Spleen (tissue), 11 donors: ENCODE data around the gene TMEM91. TPM values are rescaled to one million over a fixed set of nuclear protein-coding genes. Genes with fewer than 3 reads are reported as not detected.
"Not testable (repeated sequence)": the region's sequence is repeated elsewhere in the genome, so short reads cannot be mapped to it uniquely, and the experiment has no call there.

Experiments
- DNase-seq: peaks from one replicate; pipeline ENCODE4 v3.0.0-alpha.2; 2020
- H3K27ac ChIP-seq, 8 donors: fragments of 200-600 bp; sonication (generic) in 7 of 8; 1 replicate in 4 of 8; 2 replicates in 4 of 8; pipeline versions ENCODE4 v1.5.0 to v1.8.0; 2016 to 2021; ENCODE audit warnings: inconsistent platforms in 4 of 8, mild to moderate bottlenecking in 4 of 8, moderate library complexity in 1 of 8
- H3K27me3 ChIP-seq, 7 donors: fragments of 200-600 bp; sonication (generic) in 6 of 7; replicated peaks in 1 of 7; 1 replicate in 4 of 7; 2 replicates in 3 of 7; pipeline versions ENCODE4 v1.5.0 to v1.8.0; 2016 to 2021; ENCODE audit warnings: inconsistent platforms in 3 of 7, mild to moderate bottlenecking in 1 of 7
- H3K36me3 ChIP-seq, 6 donors: fragments of 200-600 bp; sonication (generic) in 5 of 6; 1 replicate in 4 of 6; 2 replicates in 2 of 6; pipeline versions ENCODE4 v1.5.0 to v1.8.0; 2016 to 2021; ENCODE audit warnings: inconsistent platforms in 2 of 6
- H3K4me1 ChIP-seq, 6 donors: fragments of 200-600 bp; sonication (generic) in 5 of 6; 1 replicate in 3 of 6; 2 replicates in 3 of 6; pipeline versions ENCODE4 v1.5.0 to v1.8.0; 2016 to 2021; ENCODE audit warnings: inconsistent platforms in 3 of 6
- H3K4me3 ChIP-seq, 8 donors: fragments of 200-600 bp; sonication (generic) in 7 of 8; 1 replicate in 4 of 8; 2 replicates in 4 of 8; pipeline versions ENCODE4 v1.5.0 to v1.8.0; 2016 to 2021; ENCODE audit warnings: inconsistent platforms in 4 of 8, mild to moderate bottlenecking in 4 of 8, moderate library complexity in 2 of 8
- H3K9me3 ChIP-seq, 8 donors: fragments of 200-600 bp; sonication (generic) in 7 of 8; 1 replicate in 4 of 8; 2 replicates in 4 of 8; pipeline versions ENCODE4 v1.5.0 to v1.8.0; 2016 to 2021; ENCODE audit warnings: inconsistent platforms in 4 of 8
- POLR2A ChIP-seq, 3 donors: fragments of 450-650 bp; IDR thresholded peaks; one replicate each; pipeline ENCODE4 v1.5.1; 2017; ENCODE audit warnings: antibody characterized with exemption in 3 of 3, mild to moderate bottlenecking in 1 of 3
- POLR2AphosphoS5 ChIP-seq, 3 donors: sonication (generic); formaldehyde crosslinking; IDR thresholded peaks; one replicate each; pipeline ENCODE4 v1.5.1; 2017; ENCODE audit warnings: antibody characterized with exemption in 3 of 3
- WGBS, 5 donors: extraction: QIAGEN DNeasy Blood & Tissue Kit in 3 of 5; methylation state at CpG; one replicate each; pipeline versions ENCODE4 v1.1.5 to v1.1.7; 2013 to 2018; 5-methylcytosine and 5-hydroxymethylcytosine counted together
- intact Hi-C: fragments of 100-400 bp; cut with DNase I; formaldehyde crosslinking; loops from one replicate; pipeline ENCODE4 v1.15.0; 2023; ENCODE audit warnings: low total_unique reads
- polyA plus RNA-seq, 3 donors: library from polyadenylated mRNA; stranded (reverse); fragments of 200-250 nt; gene quantifications; one replicate each; pipeline ENCODE4 v1.2.1, GENCODE V29; 2013
- total RNA-seq, 7 donors: library from RNA; depleted of rRNA in 3 of 7; stranded (reverse); fragments of >200 nt in 3 of 7; fragmentation: NEBNext Ultra II Directional in 4 of 7; extraction: Animal tissue kit (Norgen Biotek cat#: 25700) in 4 of 7; gene quantifications; one replicate each; pipeline versions ENCODE4 v1.1.0 to v1.2.1, GENCODE V29; 2016 to 2021
- TF ChIP-seq, protein P1 (sequence below), 11 experiments: fragments of 200-600 bp in 7 of 11; fragments of 450-650 bp in 4 of 11; sonication (generic) in 4 of 11; IDR thresholded peaks in 8 of 11; conservative IDR thresholded peaks in 3 of 11; 1 replicate in 7 of 11; 2 replicates in 4 of 11; pipeline versions ENCODE4 v1.4.0 to v1.8.0; 2016 to 2021; ENCODE audit warnings: antibody characterized with exemption in 11 of 11, inconsistent platforms in 4 of 11, mild to moderate bottlenecking in 1 of 11
- donor health status: healthy with polysubstance abuse.
- donor health status: DM: no; HTN: no; CAD: no; lungs with moderate emphysema.
- donor health status: DM: no; HTN: no; CAD: no.
- donor health status: Bipolar disorder and iron deficiency.
- donor health status: healthy.
- donor health status: DM: no; HTN: no; CAD: no.
- donor health status: DM: yes; HTN: yes; CAD: no.

TMEM91 gene
- total and polyA plus RNA-seq, 10 donors: 13.4 to 62.0 (median 26.0) TPM

DNA sequence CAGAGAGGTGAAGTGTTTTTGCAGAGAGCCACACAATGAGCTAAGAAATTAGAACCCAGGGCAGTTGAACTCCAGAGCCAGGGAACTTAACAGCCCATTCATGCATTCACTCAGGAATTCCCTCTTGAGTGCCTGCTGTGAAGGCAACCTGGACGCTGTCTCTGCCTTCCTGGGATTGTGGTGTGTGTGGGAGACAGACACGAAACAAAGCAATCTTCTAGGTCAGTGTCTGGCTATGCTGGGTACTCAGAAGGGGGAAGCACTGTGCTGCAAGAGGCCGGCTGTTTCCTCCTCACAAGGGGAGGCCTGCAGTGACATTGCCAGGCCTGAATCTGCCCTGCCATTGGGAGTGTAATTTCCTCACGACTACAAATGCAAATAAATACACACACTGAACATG lies 30.9 kb downstream of the TMEM91 start:
- H3K9me3 ChIP-seq: no peaks in the 10 kb centered on the region
- H3K4me1 ChIP-seq: peaks cover 4 to 92% (median 40%) of the 10 kb centered on the region in 6 donors
- no peak overlapping the region for H3K4me3 ChIP-seq
- H3K27ac ChIP-seq: peak overlapping the region in 6 of 8 donors; percentile 21 to 88 (median 69)
- no peaks in the 10 kb centered on the region for H3K27me3 ChIP-seq
- TF ChIP-seq, protein P1, sequence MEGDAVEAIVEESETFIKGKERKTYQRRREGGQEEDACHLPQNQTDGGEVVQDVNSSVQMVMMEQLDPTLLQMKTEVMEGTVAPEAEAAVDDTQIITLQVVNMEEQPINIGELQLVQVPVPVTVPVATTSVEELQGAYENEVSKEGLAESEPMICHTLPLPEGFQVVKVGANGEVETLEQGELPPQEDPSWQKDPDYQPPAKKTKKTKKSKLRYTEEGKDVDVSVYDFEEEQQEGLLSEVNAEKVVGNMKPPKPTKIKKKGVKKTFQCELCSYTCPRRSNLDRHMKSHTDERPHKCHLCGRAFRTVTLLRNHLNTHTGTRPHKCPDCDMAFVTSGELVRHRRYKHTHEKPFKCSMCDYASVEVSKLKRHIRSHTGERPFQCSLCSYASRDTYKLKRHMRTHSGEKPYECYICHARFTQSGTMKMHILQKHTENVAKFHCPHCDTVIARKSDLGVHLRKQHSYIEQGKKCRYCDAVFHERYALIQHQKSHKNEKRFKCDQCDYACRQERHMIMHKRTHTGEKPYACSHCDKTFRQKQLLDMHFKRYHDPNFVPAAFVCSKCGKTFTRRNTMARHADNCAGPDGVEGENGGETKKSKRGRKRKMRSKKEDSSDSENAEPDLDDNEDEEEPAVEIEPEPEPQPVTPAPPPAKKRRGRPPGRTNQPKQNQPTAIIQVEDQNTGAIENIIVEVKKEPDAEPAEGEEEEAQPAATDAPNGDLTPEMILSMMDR (IDR thresholded peaks at IDR 0.05 in 8 of 11, conservative IDR thresholded peaks at IDR 0.05 in 3 of 11): peak in 1 of 11 experiments; percentile 25
- TF ChIP-seq POLR2AphosphoS5 (IDR thresholded peaks at IDR 0.05): no peak
- peaks cover 0 to 40% (median 13%) of the 10 kb centered on the region in 6 donors for H3K36me3 ChIP-seq
- no peak for DNase-seq
- intact Hi-C loops: no loop called here
- 22 to 71% (median 31%) methylated on average over 4 of the region's 4 CpGs for WGBS, 5 donors

DNA sequence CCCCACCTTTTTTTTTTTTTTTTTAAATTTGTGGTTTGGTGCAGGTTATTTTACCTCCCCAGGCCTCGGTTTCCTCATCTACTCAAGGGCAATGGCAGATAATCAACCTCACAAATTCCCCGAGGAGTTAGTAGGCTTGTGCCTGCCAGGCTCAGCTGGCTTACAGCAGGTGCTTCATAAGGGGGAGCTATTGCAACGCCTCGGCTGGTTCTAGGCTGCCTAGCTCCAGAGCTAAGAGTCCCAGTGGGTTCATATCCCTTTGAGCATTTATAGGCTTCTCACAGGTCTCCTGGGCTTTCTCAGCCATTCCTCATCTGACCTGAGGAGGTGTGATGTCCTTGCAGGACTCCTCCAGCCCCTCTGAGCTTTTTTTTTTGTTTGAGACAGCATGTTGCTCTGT lies 31.9 kb downstream of the TMEM91 start:
- TF ChIP-seq POLR2A (IDR thresholded peaks at IDR 0.05) (no peak), POLR2AphosphoS5 (IDR thresholded peaks at IDR 0.05) (no peak)
- TF ChIP-seq, protein P1 (IDR thresholded peaks at IDR 0.05 in 8 of 11, conservative IDR thresholded peaks at IDR 0.05 in 3 of 11): no peak
- H3K27me3 ChIP-seq: no peaks in the 10 kb centered on the region
- WGBS, 5 donors: 53 to 88% (median 59%) methylated on average over 4 of the region's 4 CpGs
- intact Hi-C loops: no loop called here
- no peak overlapping the region for H3K4me3 ChIP-seq
- DNase-seq: no peak
- peaks cover 4 to 94% (median 43%) of the 10 kb centered on the region in 6 donors for H3K4me1 ChIP-seq
- H3K36me3 ChIP-seq: peaks cover 0 to 39% (median 19%) of the 10 kb centered on the region in 6 donors
- no peaks in the 10 kb centered on the region for H3K9me3 ChIP-seq
- peak overlapping the region; percentile 7 to 88 (median 76) for H3K27ac ChIP-seq

DNA sequence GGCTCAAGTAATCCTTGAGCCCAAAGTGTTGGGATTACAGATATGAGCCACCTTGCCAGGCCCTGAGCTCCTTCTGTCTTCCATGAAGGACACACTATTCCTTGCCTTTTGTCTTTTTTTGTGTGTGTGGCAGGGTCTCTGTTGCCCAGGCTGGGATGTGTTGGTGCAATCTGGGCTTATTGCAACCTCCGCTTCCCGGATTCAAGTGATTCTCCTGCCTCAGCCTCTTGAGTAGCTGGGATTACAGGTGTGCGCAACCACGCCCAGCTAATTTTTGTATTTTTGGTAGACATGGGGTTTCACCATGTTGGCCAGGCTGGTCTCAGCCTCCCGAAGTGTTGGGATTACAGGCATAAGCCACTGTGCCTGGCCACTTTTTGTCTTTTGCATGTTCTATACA lies 32.5 kb downstream of the TMEM91 start:
- H3K4me1 ChIP-seq: peaks cover 4 to 94% (median 43%) of the 10 kb centered on the region in 6 donors
- intact Hi-C loops: not testable (repeated sequence)

DNA sequence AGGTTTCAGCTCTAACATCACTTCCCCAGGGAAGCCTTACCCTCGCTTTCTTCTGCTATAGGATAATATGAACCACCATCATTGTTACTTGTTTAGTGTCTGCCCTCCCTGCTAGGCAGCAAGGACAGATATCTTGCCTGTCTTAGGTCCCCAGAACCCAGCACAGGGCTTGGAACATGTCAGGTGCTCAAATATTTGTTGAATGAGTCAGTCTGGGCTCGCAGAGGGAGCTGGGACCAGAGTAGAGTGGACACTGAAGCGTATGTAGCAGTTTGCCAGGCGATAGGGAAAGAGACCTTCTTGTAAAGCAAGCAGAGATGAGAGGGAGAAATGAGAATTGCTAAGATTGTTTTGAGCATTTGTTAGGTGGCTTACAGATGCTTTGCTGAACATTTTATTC lies 33.0 kb downstream of the TMEM91 start:
- Histone ChIP-seq H3K27ac (peak overlapping the region in 7 of 8 donors; percentile 58 to 88 (median 76)), H3K9me3 (no peaks in the 10 kb centered on the region), H3K4me1 (peaks cover 4 to 96% (median 45%) of the 10 kb centered on the region in 6 donors), H3K36me3 (peaks cover 0 to 41% (median 28%) of the 10 kb centered on the region in 6 donors), H3K4me3 (peak overlapping the region in 1 of 8 donors; percentile 10), H3K27me3 (no peaks in the 10 kb centered on the region)
- DNase-seq: no peak
- intact Hi-C loops: no loop called here
- WGBS, 5 donors: 72 to 86% (median 73%) methylated on average over 4 of the region's 4 CpGs
- TF ChIP-seq POLR2AphosphoS5 (IDR thresholded peaks at IDR 0.05) (no peak), POLR2A (IDR thresholded peaks at IDR 0.05) (no peak)
- TF ChIP-seq, protein P1 (IDR thresholded peaks at IDR 0.05 in 8 of 11, conservative IDR thresholded peaks at IDR 0.05 in 3 of 11): no peak

More for the DNA sequence above, 32.5 kb downstream of the TMEM91 start:
- 70 to 94% (median 89%) methylated on average over 5 of the region's 5 CpGs for WGBS, 5 donors
- H3K27me3 ChIP-seq, H3K4me3 ChIP-seq, H3K9me3 ChIP-seq, DNase-seq: not testable (repeated sequence)
- Histone ChIP-seq H3K36me3 (peaks cover 0 to 39% (median 24%) of the 10 kb centered on the region in 6 donors), H3K27ac (peak overlapping the region in 7 of 8 donors; percentile 58 to 88 (median 76))
